Breast epithelium (tissue), 3 donors: ENCODE data around the gene FTH1.

Source experiments
- POLR2A ChIP-seq: fragments of 450-650 bp; IDR thresholded peaks from one replicate; pipeline ENCODE4 v1.6.1; 2016; ENCODE audit warnings: antibody characterized with exemption, mild to moderate bottlenecking, moderate library complexity
- POLR2AphosphoS5 ChIP-seq, 3 donors: sonication (generic); formaldehyde crosslinking; IDR thresholded peaks; one replicate each; pipeline ENCODE4 v1.6.1; 2017; ENCODE audit warnings: antibody characterized with exemption in 3 of 3
- TF ChIP-seq, protein P1 (sequence below), 3 donors: fragments of 450-650 bp; IDR thresholded peaks; one replicate each; pipeline ENCODE4 v1.5.1; 2016 to 2017; ENCODE audit warnings: antibody characterized with exemption in 3 of 3, mild to moderate bottlenecking in 3 of 3, moderate library complexity in 3 of 3

DNA sequence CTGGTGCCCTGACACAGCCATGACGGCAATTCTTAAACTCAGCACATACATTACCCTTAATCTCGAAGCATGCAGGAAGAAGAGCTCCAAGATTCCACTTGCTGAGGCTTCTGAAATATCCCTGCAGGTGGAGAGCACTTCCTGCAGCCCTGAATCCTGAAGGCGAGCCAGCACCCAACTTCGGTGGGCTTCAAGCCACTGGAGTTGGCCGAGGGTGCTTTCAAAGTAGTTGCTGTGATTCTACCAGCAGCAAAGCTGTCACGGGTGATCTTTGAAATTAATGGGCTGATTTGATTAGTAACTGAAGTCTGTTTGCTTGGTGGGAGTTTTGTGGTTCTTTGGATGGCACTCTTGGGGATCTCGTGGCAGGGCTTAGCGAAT is 9.0 kb upstream of the FTH1 start:
- TF ChIP-seq, protein P1, sequence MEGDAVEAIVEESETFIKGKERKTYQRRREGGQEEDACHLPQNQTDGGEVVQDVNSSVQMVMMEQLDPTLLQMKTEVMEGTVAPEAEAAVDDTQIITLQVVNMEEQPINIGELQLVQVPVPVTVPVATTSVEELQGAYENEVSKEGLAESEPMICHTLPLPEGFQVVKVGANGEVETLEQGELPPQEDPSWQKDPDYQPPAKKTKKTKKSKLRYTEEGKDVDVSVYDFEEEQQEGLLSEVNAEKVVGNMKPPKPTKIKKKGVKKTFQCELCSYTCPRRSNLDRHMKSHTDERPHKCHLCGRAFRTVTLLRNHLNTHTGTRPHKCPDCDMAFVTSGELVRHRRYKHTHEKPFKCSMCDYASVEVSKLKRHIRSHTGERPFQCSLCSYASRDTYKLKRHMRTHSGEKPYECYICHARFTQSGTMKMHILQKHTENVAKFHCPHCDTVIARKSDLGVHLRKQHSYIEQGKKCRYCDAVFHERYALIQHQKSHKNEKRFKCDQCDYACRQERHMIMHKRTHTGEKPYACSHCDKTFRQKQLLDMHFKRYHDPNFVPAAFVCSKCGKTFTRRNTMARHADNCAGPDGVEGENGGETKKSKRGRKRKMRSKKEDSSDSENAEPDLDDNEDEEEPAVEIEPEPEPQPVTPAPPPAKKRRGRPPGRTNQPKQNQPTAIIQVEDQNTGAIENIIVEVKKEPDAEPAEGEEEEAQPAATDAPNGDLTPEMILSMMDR (IDR thresholded peaks at IDR 0.05), result no peak
- TF ChIP-seq POLR2A, result no peak
- no peak for TF ChIP-seq POLR2AphosphoS5 (IDR thresholded peaks at IDR 0.05)
